Measurements from ENCODE around the gene CAMK2N1. TPM values are rescaled to one million over a fixed set of nuclear protein-coding genes. Genes with fewer than 3 reads are reported as not detected.

The CAMK2N1 gene
- total and polyA plus RNA-seq, 2 of the 13 experiments (the other 11 are each of a cell fraction or from before 2014, with no cell fraction given), result 38.0 to 38.6 TPM

- TF ChIP-seq FOSL1 (CRISPR knock-in tag; IDR thresholded peaks at IDR 0.05; ENCODE audit: borderline replicate concordance) (no peak), RAD21 (CRISPR knock-in tag; IDR thresholded peaks at IDR 0.05) (peak; percentile 98), TSC22D2 (CRISPR knock-in tag; IDR thresholded peaks at IDR 0.05; ENCODE audit: borderline replicate concordance) (peak; percentile 95; the same call in 1 of the 2 replicates), ZBTB14 (CRISPR knock-in tag; IDR thresholded peaks at IDR 0.05) (no peak), SMAD3 (CRISPR knock-in tag; IDR thresholded peaks at IDR 0.05) (peak; percentile 30; the same call in 1 of the 2 replicates), PITX1 (CRISPR knock-in tag; IDR thresholded peaks at IDR 0.05) (0 out of 2 replicates have a peak, but pooled peaks have one; percentile 25), ZNF263 (CRISPR knock-in tag; IDR thresholded peaks at IDR 0.05) (peak; percentile 83), ZNF780A (CRISPR knock-in tag; IDR thresholded peaks at IDR 0.05) (no peak), RNF219 (CRISPR knock-in tag; IDR thresholded peaks at IDR 0.05) (no peak), ZNF12 (CRISPR knock-in tag; IDR thresholded peaks at IDR 0.05) (peak; percentile 13; the same call in 1 of the 2 replicates), ZC3H4 (CRISPR knock-in tag; IDR thresholded peaks at IDR 0.05; ENCODE audit: borderline replicate concordance) (no peak), CERS6 (CRISPR knock-in tag; IDR thresholded peaks at IDR 0.05) (no peak), MEIS2 (CRISPR knock-in tag; IDR thresholded peaks at IDR 0.05) (no peak), PRMT3 (CRISPR knock-in tag; IDR thresholded peaks at IDR 0.05; ENCODE audit: borderline replicate concordance, low read depth) (no peak), HDAC1 (CRISPR knock-in tag; IDR thresholded peaks at IDR 0.05) (no peak), RERE (CRISPR knock-in tag; IDR thresholded peaks at IDR 0.05; ENCODE audit: low read depth) (no peak), SRSF9 (IDR thresholded peaks at IDR 0.05; ENCODE audit: borderline replicate concordance, insufficient read depth, low read depth, low read length, poor library complexity, severe bottlenecking) (no peak), MED1 (CRISPR knock-in tag; IDR thresholded peaks at IDR 0.05) (no peak), PCBP2 (optimal IDR thresholded peaks at IDR 0.05; ENCODE audit: low read depth, low read length, poor library complexity, severe bottlenecking) (no peak), ZNF143 (CRISPR knock-in tag; IDR thresholded peaks at IDR 0.05) (no peak)
Observed at GRCh38 chr1:20493839-20494608, 8.0 kb upstream of the CAMK2N1 start (continued).
